Stimulated activated effector memory CD8-positive, alpha-beta T cell treated with anti-CD3 and anti-CD28 coated beads, Interleukin-12 subunit alpha, Interleukin-12 subunit beta, amount 100 ng/mL, for 72 hours (primary cell): ENCODE results near the gene TESMIN.

ENCODE experiments used
- ATAC-seq: fragments of 150-1000 bp; cut with Tn5 transposase; 2 replicates; pipeline ENCODE4 v1.10.0; 2021
- DNase-seq, 2 donors: peaks; one replicate each; pipeline ENCODE4 v3.0.0; 2021 to 2022; ENCODE audit warnings: low spot score in 2 of 2
- H3K27ac Mint-ChIP-seq: one replicate; pipeline ENCODE4 v1.8.0; 2022; ENCODE audit warnings: mild to moderate bottlenecking, mixed read lengths
- H3K36me3 Mint-ChIP-seq: one replicate; pipeline ENCODE4 v1.8.0; 2022; ENCODE audit warnings: mild to moderate bottlenecking, mixed read lengths
- H3K4me1 Mint-ChIP-seq: one replicate; pipeline ENCODE4 v1.8.0; 2022; ENCODE audit warnings: mixed read lengths
- H3K4me3 Mint-ChIP-seq: one replicate; pipeline ENCODE4 v1.8.0; 2022; ENCODE audit warnings: mild to moderate bottlenecking, mixed read lengths
- H3K9me3 Mint-ChIP-seq: one replicate; pipeline ENCODE4 v1.8.0; 2022; ENCODE audit warnings: mixed read lengths

TESMIN gene

GRCh38 chr11:68698993-68699392, 52.3 kb downstream of the TESMIN start:
- Mint-ChIP-seq H3K9me3 (peaks cover 4% of the 10 kb centered on the region), H3K36me3 (no peaks in the 10 kb centered on the region)
- no peak for ATAC-seq

GRCh38 chr11:68695531-68695930, 55.8 kb downstream of the TESMIN start:
- Mint-ChIP-seq H3K9me3 (peaks cover 4% of the 10 kb centered on the region), H3K27ac (no peak overlapping the region), H3K4me3 (no peak overlapping the region), H3K36me3 (no peaks in the 10 kb centered on the region), H3K4me1 (peaks cover 11% of the 10 kb centered on the region)
- ATAC-seq (no peak), DNase-seq (no peak)

More at GRCh38 chr11:68698993-68699392, 52.3 kb downstream of the TESMIN start:
- H3K27ac Mint-ChIP-seq: no peak overlapping the region
- no peaks in the 10 kb centered on the region for H3K4me1 Mint-ChIP-seq
- no peak for DNase-seq
- no peak overlapping the region for H3K4me3 Mint-ChIP-seq

GRCh38 chr11:68694431-68695297, 56.7 kb downstream of the TESMIN start:
- H3K9me3 Mint-ChIP-seq: peaks cover 4% of the 10 kb centered on the region

GRCh38 chr11:68693484-68693882, 57.8 kb downstream of the TESMIN start:
- Mint-ChIP-seq H3K4me3 (no peak overlapping the region), H3K36me3 (no peaks in the 10 kb centered on the region), H3K4me1 (peaks cover 24% of the 10 kb centered on the region), H3K9me3 (peaks cover 4% of the 10 kb centered on the region), H3K27ac (no peak overlapping the region)
- ATAC-seq: peak; percentile 11
- no peak for DNase-seq

More at GRCh38 chr11:68694431-68695297, 56.7 kb downstream of the TESMIN start:
- Mint-ChIP-seq H3K27ac (no peak overlapping the region), H3K4me1 (peaks cover 20% of the 10 kb centered on the region), H3K4me3 (no peak overlapping the region), H3K36me3 (no peaks in the 10 kb centered on the region)
- no peak for ATAC-seq
- DNase-seq: no peak

GRCh38 chr11:68692871-68693483, 58.3 kb downstream of the TESMIN start:
- no peak overlapping the region for H3K4me3 Mint-ChIP-seq
- ATAC-seq: no peak
- peaks cover 4% of the 10 kb centered on the region for H3K9me3 Mint-ChIP-seq
- peaks cover 24% of the 10 kb centered on the region for H3K4me1 Mint-ChIP-seq
- H3K36me3 Mint-ChIP-seq: no peaks in the 10 kb centered on the region
- no peak for DNase-seq
- no peak overlapping the region for H3K27ac Mint-ChIP-seq

- no peak for DNase-seq
- H3K4me3 Mint-ChIP-seq: no peak overlapping the region
- peaks cover 4% of the 10 kb centered on the region for H3K9me3 Mint-ChIP-seq
- no peaks in the 10 kb centered on the region for H3K36me3 Mint-ChIP-seq
- no peak for ATAC-seq
- no peak overlapping the region for H3K27ac Mint-ChIP-seq
- peaks cover 24% of the 10 kb centered on the region for H3K4me1 Mint-ChIP-seq
These were observed 59.2 kb downstream of the TESMIN start for GRCh38 chr11:68692115-68692514.

- H3K9me3 Mint-ChIP-seq: peaks cover 2% of the 10 kb centered on the region
- peak overlapping the region; percentile 42 for H3K27ac Mint-ChIP-seq
- H3K4me3 Mint-ChIP-seq: no peak overlapping the region
- ATAC-seq (no peak), DNase-seq (no peak)
- H3K4me1 Mint-ChIP-seq: peaks cover 24% of the 10 kb centered on the region
- H3K36me3 Mint-ChIP-seq: no peaks in the 10 kb centered on the region
These were observed 59.9 kb downstream of the TESMIN start for GRCh38 chr11:68691402-68691784.

GRCh38 chr11:68690671-68691401, 60.5 kb downstream of the TESMIN start:
- ATAC-seq: peak; percentile 54
- no peak for DNase-seq
- H3K9me3 Mint-ChIP-seq: no peaks in the 10 kb centered on the region
- H3K4me3 Mint-ChIP-seq: no peak overlapping the region
- H3K27ac Mint-ChIP-seq: peak overlapping the region; percentile 42
- H3K36me3 Mint-ChIP-seq: no peaks in the 10 kb centered on the region
- peaks cover 24% of the 10 kb centered on the region for H3K4me1 Mint-ChIP-seq

- DNase-seq (no peak), ATAC-seq (no peak)
- H3K9me3 Mint-ChIP-seq: no peaks in the 10 kb centered on the region
- peaks cover 24% of the 10 kb centered on the region for H3K4me1 Mint-ChIP-seq
- H3K27ac Mint-ChIP-seq: no peak overlapping the region
- no peaks in the 10 kb centered on the region for H3K36me3 Mint-ChIP-seq
- no peak overlapping the region for H3K4me3 Mint-ChIP-seq
These were observed 61.3 kb downstream of the TESMIN start for GRCh38 chr11:68689737-68690625.

GRCh38 chr11:68688881-68689280, 62.4 kb downstream of the TESMIN start:
- no peak overlapping the region for H3K27ac Mint-ChIP-seq
- no peaks in the 10 kb centered on the region for H3K9me3 Mint-ChIP-seq
- no peak overlapping the region for H3K4me3 Mint-ChIP-seq
- DNase-seq (no peak), ATAC-seq (no peak)
- no peaks in the 10 kb centered on the region for H3K36me3 Mint-ChIP-seq
- peaks cover 24% of the 10 kb centered on the region for H3K4me1 Mint-ChIP-seq

- Mint-ChIP-seq H3K27ac (no peak overlapping the region), H3K36me3 (no peaks in the 10 kb centered on the region), H3K4me3 (no peak overlapping the region), H3K9me3 (no peaks in the 10 kb centered on the region), H3K4me1 (peaks cover 26% of the 10 kb centered on the region)
- no peak for ATAC-seq
- no peak for DNase-seq
These were observed 63.3 kb downstream of the TESMIN start for GRCh38 chr11:68687986-68688385.

GRCh38 chr11:68687311-68687710, 64.0 kb downstream of the TESMIN start:
- Mint-ChIP-seq H3K4me3 (no peak overlapping the region), H3K9me3 (no peaks in the 10 kb centered on the region), H3K4me1 (peaks cover 30% of the 10 kb centered on the region), H3K36me3 (no peaks in the 10 kb centered on the region), H3K27ac (no peak overlapping the region)
- ATAC-seq (no peak), DNase-seq (no peak)

GRCh38 chr11:68686486-68686885, 64.8 kb downstream of the TESMIN start:
- H3K4me1 Mint-ChIP-seq: peaks cover 28% of the 10 kb centered on the region
- DNase-seq: no peak
- no peaks in the 10 kb centered on the region for H3K9me3 Mint-ChIP-seq
- no peak overlapping the region for H3K27ac Mint-ChIP-seq
- no peak for ATAC-seq
- H3K4me3 Mint-ChIP-seq: peak overlapping the region; percentile 18
- no peaks in the 10 kb centered on the region for H3K36me3 Mint-ChIP-seq

GRCh38 chr11:68685656-68686380, 65.5 kb downstream of the TESMIN start:
- H3K4me1 Mint-ChIP-seq: peaks cover 22% of the 10 kb centered on the region
- no peaks in the 10 kb centered on the region for H3K36me3 Mint-ChIP-seq
- H3K9me3 Mint-ChIP-seq: no peaks in the 10 kb centered on the region
- H3K27ac Mint-ChIP-seq: no peak overlapping the region
- ATAC-seq: no peak
- H3K4me3 Mint-ChIP-seq: peak overlapping the region; percentile 18
- DNase-seq: no peak
